T-helper 1 cell treated with Interleukin-12 subunit alpha and Interleukin-12 subunit beta and Interleukin-4 antibody, amounts not matched to agents 30 ng/mL and 1 ng/mL, for 36 hours (primary cell): ENCODE measurements around the gene NACC1. TPM values are rescaled to one million over a fixed set of nuclear protein-coding genes. Genes with fewer than 3 reads are reported as not detected.
"Not testable (repeated sequence)": the region's sequence is repeated elsewhere in the genome, so short reads cannot be mapped to it uniquely, and the experiment has no call there.

Source experiments
- intact Hi-C: fragments of 100-400 bp; cut with micrococcal nuclease; formaldehyde crosslinking; loops from one replicate; pipeline ENCODE4 v1.15.1; 2024
- total RNA-seq: library from RNA; stranded (reverse); gene quantifications from 2 replicates; pipeline ENCODE4 v1.2.3, GENCODE V29; 2022

NACC1 gene
- total RNA-seq, 1 donor from 2014 or later = 84.4 TPM

DNA sequence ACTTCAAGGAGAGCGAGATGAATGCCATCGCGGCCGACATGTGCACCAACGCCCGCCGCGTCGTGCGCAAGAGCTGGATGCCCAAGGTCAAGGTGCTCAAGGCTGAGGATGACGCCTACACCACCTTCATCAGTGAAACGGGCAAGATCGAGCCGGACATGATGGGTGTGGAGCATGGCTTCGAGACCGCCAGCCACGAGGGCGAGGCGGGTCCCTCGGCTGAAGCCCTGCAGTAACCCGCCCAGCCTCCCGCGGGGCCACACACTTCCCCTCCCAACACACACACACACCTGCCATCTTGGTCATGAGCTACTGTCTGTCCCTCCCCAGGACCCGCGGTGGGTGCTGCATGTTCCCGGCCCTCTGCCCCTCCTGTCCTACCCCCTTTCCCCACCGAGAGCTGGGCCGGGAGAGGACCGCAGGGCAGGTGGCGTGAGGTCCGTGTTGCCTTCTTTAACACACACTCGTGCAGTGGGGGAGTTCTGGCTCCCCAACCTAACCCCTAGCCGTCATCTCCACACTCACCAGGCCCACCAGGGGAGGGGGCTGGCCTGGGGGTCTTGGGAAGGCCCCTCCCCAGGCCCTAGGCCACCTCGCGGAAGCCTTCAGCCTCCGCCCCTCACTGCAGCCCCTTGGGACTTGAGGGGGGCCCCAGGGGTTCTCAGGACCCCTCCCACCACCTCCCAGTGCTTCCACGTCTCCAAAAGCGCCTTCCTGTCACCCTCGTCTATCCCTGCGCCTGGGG is 20.3 kb downstream of the NACC1 start:
- intact Hi-C loops = no loop called here

DNA sequence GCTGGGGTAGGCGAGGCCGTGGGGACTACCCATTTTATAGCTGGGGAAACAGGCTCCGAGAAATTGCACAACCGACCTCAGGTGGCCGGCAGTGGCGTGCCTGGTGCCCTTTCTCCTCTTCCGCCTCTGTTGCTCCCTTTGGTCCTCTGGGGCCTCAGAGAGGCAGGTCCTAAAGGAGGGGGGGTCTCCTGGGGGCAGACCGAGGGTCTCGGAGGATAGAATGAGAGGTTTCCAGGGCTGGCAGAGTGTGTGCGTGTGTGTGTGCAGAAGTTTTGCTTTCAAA is 20.8 kb downstream of the NACC1 start:
- intact Hi-C loops = no loop called here

DNA sequence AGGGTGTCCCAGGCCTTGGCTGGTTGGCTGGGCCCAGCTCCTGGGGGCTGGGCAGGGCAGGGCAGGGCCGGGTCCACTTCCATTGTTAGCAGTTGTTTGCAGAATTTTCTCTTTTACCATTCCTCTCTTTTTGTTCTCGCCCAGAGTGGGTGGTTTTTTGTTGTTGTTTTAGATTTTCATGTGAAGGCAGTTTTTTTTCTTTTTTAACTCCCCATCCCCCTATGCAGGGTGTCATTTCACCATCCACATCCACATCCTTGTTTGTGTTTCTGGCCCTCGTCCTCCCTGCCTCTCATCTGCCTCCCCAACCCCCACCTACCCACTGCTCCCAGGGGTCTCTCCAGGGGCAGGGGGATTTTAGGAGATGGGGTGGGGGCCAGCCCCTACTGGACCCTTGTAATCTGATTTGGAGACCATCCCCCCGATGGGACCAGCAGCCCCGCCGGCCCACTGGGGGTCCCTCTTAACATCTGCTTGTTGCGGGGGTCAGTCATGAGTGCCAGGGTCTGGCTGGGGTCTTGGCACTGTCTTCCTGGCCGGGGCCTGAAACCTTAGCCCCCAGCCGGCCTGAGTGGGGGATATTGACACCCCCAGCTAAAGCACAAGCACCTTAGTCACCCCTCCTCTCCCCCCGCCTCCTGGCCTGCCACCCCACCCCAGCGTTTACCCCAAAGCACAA is 21.7 kb downstream of the NACC1 start:
- intact Hi-C loops = no loop called here

DNA sequence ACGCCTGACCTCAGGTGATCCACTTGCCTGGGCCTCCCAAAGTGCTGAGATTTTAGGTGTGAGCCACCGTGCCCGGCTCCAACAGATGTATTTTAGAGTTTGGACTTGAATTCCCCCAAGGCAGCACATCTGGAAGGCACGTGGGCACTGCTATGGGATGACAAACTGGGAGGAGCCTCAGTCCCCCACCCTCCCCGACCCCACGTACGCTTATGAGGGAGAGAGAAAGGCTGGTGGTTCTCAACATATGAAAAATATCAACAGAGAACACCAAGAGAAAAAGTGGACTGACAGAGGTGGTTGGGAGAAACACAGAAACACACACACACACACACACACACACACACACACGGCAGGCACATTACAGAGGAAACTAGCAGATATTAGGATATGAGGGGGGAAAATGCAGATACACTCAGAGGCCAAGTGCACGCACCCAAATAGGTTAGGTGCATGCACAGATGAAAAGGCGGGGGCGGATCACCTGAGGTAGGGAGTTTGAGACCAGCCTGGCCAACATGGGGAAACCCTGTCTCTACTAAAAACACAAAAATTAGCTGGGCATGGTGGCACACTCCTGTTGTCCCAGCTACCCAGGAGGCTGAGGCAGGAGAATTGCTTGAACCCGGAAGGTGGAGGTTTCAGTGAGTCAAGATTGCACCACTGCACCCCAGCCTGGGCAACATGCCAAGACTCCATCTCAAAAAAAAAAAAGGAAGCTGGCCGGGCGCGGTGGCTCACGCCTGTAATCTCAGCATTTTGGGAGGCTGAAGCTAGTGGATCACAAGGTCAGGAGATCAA is 28.9 kb downstream of the NACC1 start:
- intact Hi-C loops = no loop called here

DNA sequence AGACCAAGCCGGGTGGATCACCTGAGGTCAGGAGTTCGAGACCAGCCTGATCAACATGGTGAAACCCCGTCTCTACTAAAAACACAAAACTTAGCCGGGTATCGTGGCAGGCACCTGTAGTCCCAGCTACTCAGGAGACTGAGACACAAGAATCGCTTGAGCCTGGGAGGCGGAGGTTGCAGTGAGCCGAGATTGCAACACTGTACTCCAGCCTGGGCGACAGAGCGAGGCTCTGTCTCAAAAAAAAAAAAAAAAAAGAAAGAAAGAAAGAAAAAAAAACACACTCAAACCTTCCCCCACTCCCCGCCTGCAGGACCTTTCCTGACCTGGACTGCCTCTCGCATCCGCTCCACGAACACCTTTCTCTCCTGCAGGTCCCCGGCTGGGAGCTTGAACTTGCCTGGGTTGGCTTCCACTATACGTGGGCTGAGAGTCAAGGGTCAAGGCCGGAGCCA is 31.1 kb downstream of the NACC1 start:
- intact Hi-C loops = not testable (repeated sequence)

DNA sequence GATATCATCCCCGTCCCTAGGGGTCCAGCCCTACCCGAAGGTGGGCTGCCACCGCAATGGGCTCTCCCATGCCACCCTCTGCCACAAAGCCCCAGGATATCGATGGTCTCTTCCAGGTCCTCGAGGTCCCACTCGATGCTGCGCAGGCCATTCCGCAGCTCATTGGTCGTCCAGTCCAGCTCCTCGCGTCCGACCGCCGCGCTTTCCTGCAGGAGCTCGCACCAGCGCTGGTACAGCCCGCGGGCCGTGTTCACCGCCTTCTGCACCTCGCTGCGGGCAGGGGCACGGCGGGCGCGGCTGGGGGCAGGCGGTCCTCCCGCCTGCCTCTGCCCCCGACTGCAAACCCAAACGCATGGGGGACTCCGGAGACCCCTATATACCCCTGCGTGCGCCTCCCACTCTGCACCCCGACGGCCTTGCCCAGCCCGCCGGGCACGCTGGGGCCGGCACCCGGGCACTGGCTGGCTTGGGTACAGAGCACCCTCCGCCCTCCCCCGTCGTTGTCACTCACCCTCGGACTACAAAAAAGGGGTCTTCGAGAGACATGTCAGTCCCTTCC is 31.6 kb downstream of the NACC1 start:
- intact Hi-C loops = loop anchor here (1.0 to 10.0 kb wide), 13 partner anchors 17 to 1375 kb away; partner anchors contain the start of genes DHPS, JUNB, NACC1 and RFX1

DNA sequence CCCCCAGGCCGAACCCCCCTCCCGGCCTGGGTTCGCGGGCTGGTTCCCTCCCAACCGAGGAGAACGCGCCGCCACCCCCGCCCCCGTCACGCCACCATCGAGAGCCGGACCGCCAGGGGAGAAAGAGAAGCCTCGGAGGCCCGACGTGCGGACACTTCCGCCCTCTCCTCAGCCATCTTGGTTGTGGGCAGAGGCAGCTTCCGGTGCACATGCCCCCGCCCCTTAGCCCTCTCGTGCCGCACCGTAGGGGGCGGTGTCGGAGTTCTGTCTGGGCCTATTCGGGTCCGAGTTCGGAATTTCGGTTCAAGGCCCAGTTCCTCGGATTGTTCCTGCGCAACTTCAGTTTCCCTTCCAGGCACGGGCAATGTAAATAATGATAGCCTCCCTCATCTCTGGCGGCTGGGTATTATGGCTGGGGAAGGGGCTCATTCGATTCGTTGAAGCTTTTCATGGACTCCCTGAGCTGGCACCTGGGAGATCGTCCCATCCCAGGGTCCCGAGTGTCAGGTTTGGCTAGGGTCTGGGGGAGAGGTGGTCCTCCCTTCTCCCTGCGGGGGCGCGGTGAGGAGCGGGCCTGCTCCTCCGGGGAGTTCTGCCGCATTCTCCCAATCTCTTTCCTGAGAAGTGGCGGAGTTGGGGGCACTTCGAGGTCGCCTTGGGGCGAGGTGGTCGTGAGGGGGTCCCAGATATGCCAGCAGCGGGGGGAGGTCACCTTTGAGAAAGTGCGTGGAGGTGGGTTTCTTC is 32.3 kb downstream of the NACC1 start, which contains the start of the genes IER2 and STX10:
IER2 (plus strand) TSS at position 225 of the 744 bp plus-strand sequence. CDS start 2,776 bp downstream, outside the sequence.
STX10 (minus strand) TSS at position 189 of the 744 bp plus-strand sequence. CDS start 202 bp downstream, outside the sequence.
- intact Hi-C loops = loop anchor here (1.0 to 10.0 kb wide), 13 partner anchors 18 to 1374 kb away; partner anchors contain the start of genes DHPS, JUNB, NACC1 and RFX1

DNA sequence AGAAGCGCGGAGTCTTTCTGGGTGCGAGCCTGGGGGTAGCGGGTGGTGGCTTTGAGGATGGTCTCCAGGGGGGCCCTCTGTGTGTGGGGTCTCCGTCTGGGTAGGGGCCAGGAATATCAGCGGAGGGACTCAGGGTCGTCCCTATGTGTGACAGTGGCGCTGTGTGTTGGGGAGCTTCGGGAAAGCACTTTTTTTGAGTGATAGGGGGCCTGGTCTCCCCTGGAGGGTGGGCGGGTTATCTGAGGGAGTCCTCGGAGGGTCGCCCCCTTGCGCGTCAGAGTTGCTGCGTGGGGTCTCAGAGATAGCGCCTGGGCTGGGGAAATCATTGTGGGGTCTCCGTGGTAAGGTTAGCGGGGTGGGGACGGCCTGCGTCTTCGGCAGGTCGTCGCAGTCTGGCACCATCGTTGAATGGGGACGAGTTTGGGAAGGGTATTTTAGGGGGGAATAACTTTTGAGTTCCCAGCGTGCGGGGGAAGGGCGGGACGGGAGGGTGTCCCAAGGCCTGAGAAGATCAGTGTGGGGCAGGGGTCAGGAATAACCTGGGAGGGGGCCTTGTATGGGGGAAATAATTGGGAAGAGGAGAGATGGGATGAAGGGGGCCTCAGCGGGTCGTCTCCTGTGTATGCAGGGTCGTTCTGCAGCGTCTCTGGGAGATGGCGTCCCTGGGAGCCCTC is 33.0 kb downstream of the NACC1 start:
- intact Hi-C loops = loop anchor here (1.0 to 10.0 kb wide), 16 partner anchors 16 to 1374 kb away; partner anchors contain the start of genes CALR, DHPS, FARSA and JUNB

DNA sequence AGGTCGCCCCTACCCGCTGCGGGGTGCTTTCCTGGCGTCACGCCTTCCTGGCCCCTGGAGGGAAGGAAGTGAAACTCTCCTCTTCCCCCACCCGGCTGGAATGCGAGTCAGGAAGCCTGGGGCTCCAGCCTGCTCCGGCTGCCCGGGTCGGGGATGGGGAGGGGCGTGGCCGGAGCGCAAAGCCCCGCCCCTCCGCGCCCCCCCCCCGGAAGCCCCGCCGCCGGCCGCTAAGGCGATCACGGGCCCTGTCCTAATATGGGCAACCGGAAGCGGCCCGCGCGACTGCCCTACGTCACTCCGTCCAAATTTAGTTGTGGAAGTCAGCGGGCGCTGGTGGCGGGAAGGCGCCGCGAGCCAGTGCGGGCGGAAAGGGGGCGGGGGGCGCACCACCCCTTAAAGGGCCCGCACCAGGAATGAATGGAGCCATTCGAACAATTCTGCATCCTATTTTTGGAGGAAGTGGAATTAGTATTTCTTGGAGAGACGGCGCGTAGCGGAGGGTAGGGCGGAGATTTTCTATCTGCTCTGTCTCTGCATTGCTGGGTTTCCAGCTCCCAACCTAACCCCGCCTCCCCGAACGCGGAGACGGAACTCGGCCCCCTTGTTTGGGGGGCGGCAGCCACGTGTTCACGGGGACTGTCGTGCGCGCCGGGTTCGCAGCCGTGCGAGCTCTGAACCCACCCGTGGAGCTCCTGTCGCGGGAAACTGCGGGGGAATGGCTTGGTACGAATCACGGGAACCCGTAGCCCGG is 33.7 kb downstream of the NACC1 start:
- intact Hi-C loops = loop anchor here (1.0 to 10.0 kb wide), 13 partner anchors 16 to 1373 kb away; partner anchors contain the start of genes CALR, DDX39A, DHPS and FARSA

DNA sequence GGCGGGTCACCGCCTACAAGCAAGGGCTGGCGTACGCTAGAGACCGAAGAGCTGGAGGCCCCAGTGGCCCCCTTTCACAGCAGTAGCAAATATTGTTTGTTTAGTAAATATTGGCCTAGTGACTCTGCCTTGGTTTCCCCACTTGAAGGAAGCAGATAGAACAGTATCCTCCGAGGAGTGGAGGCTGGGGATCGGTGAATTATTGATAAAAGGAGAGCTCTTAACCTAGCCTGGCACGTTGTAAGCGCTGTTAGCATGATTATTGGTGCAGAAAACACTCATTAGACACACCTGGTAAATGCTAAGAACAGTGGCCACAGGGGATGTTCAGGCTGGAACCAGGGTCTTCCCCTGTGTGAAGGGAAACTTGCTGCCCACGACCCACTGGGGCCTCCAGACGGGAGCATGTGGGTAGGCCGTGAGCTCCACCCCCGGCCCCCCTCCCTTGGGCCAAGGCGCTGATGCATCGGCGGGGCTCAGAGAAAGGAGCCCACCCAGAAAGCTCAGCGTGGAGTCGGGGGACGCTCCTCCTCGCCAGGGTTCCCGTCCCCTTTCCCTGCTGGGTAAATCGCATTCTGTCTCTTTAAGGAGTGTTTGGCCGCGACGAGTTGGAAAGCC is 34.4 kb downstream of the NACC1 start:
- intact Hi-C loops = loop anchor here (2.0 to 10.0 kb wide), 8 partner anchors 470 to 1372 kb away; partner anchors contain the start of genes DDX39A, DHPS, RFX1 and TECR

DNA sequence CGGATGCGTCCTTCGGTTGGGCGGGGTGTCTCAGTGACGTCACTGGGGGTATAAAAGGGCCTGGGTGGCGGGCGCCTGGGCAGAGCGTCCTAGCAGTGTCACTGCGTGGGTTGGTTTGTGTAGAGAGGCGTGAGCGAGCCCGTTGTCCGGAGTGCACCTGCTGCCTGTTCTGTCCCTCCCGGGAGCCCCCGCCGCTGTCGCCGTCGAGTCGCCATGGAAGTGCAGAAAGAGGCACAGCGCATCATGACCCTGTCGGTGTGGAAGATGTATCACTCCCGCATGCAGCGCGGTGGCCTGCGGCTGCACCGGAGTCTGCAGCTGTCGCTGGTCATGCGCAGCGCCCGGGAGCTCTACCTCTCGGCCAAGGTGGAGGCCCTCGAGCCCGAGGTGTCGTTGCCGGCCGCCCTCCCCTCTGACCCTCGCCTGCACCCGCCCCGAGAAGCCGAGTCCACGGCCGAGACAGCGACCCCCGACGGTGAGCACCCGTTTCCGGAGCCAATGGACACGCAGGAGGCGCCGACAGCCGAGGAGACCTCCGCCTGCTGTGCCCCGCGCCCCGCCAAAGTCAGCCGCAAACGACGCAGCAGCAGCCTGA is 35.0 kb downstream of the NACC1 start:
- intact Hi-C loops = loop anchor here (2.0 to 10.0 kb wide), 8 partner anchors 471 to 1372 kb away; partner anchors contain the start of genes DDX39A, DHPS, RFX1 and TECR

DNA sequence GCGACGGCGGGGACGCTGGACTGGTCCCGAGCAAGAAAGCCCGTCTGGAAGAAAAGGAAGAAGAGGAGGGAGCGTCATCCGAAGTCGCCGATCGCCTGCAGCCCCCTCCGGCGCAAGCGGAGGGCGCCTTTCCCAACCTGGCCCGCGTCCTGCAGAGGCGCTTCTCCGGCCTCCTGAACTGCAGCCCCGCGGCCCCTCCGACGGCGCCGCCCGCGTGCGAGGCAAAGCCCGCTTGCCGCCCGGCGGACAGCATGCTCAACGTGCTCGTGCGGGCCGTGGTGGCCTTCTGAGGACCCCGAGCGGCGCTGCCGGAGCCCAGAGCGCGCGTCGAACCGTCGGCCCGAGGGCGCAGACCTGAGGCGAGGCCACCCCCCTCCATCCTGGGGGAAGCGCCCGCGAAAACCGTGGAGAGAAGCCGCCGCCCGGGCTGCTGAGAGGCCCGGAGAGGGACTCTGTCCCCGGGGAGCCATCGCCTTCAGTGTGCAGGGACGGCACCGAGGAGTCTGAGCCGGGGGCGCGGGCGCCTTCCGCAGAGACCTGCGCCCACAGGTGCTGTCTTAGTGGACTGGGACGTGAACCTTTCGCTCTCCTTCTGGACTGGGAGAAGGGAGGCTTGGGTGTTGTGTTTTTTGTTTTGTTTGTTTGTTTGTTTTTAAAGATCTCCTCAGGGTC is 35.6 kb downstream of the NACC1 start:
- intact Hi-C loops = loop anchor here (2.0 to 10.0 kb wide), 8 partner anchors 471 to 1371 kb away; partner anchors contain the start of genes DDX39A, DHPS, RFX1 and TECR

DNA sequence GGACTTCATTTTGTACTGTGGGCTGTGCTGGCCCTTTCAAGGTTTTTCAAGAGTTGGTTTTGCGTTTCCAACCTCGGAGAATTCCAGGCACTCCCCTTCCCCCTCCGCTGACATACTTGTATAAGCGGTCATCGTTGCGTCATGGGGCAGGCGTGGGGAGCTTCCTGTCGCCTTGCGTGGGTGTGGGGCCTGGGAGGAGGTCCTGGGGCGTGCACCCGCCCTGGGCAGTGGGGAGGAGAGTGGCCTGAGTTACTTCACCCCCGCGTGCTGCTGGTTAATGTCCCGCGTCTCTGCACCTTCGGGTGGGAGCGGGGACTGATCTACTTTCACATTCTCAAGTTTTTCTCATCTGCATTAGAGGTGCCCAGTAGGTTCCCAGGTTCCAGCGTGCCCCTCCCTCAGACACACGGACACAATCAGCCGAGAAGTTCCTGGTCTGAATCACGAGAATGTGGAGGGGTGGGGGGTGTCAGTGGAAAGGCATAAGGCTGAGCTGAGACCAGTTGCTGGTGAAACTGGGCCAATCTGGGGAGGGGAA is 36.2 kb downstream of the NACC1 start:
- intact Hi-C loops = loop anchor here (5.0 to 10.0 kb wide), 7 partner anchors 472 to 1370 kb away; partner anchors contain the start of genes DHPS, RFX1, TECR and ZNF490

DNA sequence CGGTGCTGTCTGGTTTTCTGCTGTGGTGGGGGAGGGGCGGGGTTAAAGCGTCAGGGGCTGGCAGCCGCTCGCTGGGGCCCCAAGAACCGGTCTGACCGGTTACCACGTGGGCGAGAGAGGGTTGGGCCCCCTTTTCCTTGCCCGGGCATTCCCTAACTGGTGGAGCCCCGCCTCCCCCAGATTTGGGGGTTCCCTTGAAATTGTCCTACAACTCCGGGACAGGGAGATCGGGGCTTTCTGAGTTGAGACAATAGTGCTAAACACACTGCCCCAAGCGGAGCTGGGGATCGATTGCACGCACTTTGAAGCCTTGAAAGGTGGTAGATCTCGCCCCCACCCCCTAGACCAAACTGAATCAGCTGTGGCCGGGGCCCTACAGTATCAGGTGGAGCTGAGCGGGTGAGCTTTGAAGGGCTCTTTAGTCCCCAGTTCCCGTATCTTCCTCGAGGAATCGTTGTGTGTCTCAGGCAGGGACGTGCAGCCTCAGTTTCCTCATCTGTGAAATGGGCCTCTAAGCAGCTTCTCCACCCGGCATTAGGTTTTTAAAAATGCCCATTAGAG is 36.9 kb downstream of the NACC1 start:
- intact Hi-C loops = loop anchor here (1.0 to 10.0 kb wide), 11 partner anchors 8 to 1370 kb away; partner anchors contain the start of genes DHPS, JUNB, RFX1 and TECR

DNA sequence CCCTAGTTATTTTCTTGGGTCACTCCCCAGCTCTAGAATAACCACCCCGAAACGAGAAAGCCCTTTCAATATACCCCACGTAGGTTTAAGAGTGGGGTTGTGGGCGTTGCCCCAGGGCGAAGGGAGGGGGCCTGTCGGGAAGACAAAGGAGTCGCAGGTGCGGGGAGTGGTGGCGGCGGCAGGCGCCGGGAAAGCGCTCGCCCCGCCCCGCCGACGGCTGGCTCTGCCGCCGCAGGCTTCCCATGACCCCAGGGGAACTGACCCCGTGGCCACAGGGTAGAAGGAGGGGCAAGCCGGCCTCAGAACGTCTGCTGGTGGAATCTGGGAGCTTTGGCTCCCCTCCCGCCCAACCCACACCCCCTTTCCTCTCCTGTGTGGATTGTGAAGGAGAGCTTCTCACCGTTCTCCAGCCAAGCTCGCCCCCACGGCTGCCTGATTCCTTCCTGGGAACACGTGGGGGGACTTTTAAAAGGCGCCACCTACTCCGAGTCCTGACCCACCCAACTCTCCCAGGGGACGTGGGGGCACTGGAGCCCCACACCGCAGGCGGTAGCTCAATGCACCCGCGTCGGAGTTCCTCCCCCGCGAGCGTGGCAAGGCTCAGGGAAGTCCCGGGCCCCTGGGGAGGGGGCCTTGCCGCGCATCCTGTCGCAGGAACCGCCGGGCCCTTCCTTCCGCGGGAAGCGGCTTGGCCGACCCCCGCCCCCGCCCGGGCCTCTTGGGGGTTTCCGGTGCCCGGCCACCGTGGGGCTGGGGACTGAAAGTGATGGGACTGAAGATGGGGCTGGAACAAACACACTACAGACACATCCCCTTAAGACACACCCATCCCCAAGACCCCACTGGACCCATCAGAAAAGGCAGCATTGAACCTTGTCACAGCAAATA is 37.7 kb downstream of the NACC1 start:
- intact Hi-C loops = loop anchor here (1.0 to 10.0 kb wide), 9 partner anchors 8 to 1369 kb away; partner anchors contain the start of genes JUNB, TECR, ZNF490 and ZNF791
